K562 (cell line): ENCODE data around the gene NR2F2. TPM values are rescaled to one million over a fixed set of nuclear protein-coding genes. Genes with fewer than 3 reads are reported as not detected.

Experiments
- ARHGAP35 ChIP-seq: fragments of 450-650 bp; IDR thresholded peaks from 2 replicates; pipeline ENCODE4 v1.6.1; 2018; ENCODE audit not compliant: partially characterized antibody
- ATF1 ChIP-seq, 2 experiments: fragments of 450-650 bp in 1 of 2; IDR thresholded peaks; 2 replicates each; pipeline ENCODE4 v1.6.1; 2016; ENCODE audit warnings: missing compliant biosample characterization in 1 of 2, missing genetic modification characterization in 1 of 2
- BCOR ChIP-seq: fragments of 450-650 bp; IDR thresholded peaks from 2 replicates; pipeline ENCODE4 v1.6.1; 2016
- DNMT1 ChIP-seq: fragments of 450-650 bp; IDR thresholded peaks from 2 replicates; pipeline ENCODE4 v1.6.1; 2016; ENCODE audit warnings: antibody characterized with exemption, mild to moderate bottlenecking
- FOXK1 ChIP-seq: sonication (generic); formaldehyde crosslinking; IDR thresholded peaks from 2 replicates; pipeline ENCODE4 v1.8.0; 2022; ENCODE audit warnings: missing genetic modification reagents, mild to moderate bottlenecking, borderline replicate concordance
- HDAC8 ChIP-seq: fragments of 450-650 bp; IDR thresholded peaks from 2 replicates; pipeline ENCODE4 v1.6.1; 2016; ENCODE audit warnings: mild to moderate bottlenecking, missing genetic modification characterization, moderate library complexity, missing compliant biosample characterization
- MCM5 ChIP-seq: fragments of 450-650 bp; IDR thresholded peaks from 2 replicates; pipeline ENCODE4 v1.6.1; 2016; ENCODE audit warnings: low read depth
- MTA3 ChIP-seq: fragments of 450-650 bp; formaldehyde crosslinking; IDR thresholded peaks from 2 replicates; pipeline ENCODE4 v1.6.1; 2017; ENCODE audit warnings: mild to moderate bottlenecking, borderline replicate concordance
- NFYB ChIP-seq: IDR thresholded peaks from 2 replicates; pipeline ENCODE4 v1.6.1; 2011; ENCODE audit warnings: mild to moderate bottlenecking, moderate library complexity; ENCODE audit not compliant: insufficient read length; ENCODE audit errors: extremely low read depth
- POLR2AphosphoS2 ChIP-seq: IDR thresholded peaks from 2 replicates; pipeline ENCODE4 v1.6.1; 2012; ENCODE audit warnings: low read length, improper control_type of control experiment
- RBM22 ChIP-seq: fragments of 200-400 bp; formaldehyde crosslinking; IDR thresholded peaks from 2 replicates; pipeline ENCODE4 v1.6.1; 2018; ENCODE audit warnings: low read length, low read depth; ENCODE audit not compliant: poor library complexity, severe bottlenecking
- REST ChIP-seq, 2 experiments: fragments of 450-650 bp; formaldehyde crosslinking in 1 of 2; IDR thresholded peaks; 2 replicates each; pipeline versions ENCODE4 v1.4.0 to v1.6.1; 2014 to 2020; ENCODE audit warnings: mild to moderate bottlenecking in 2 of 2, borderline replicate concordance in 1 of 2, low read depth in 1 of 2
- SP2 ChIP-seq: IDR thresholded peaks from 2 replicates; pipeline ENCODE4 v1.6.1; 2011; ENCODE audit warnings: mild to moderate bottlenecking, low read depth, low read length, moderate library complexity; ENCODE audit not compliant: poor library complexity, severe bottlenecking; ENCODE audit errors: extremely low read depth
- SPI1 ChIP-seq: IDR thresholded peaks from 2 replicates; pipeline ENCODE4 v1.6.1; 2011; ENCODE audit warnings: low read depth, low read length, control low read depth, borderline replicate concordance
- ZBTB8A ChIP-seq: fragments of 450-650 bp; IDR thresholded peaks from 2 replicates; pipeline ENCODE4 v1.6.1; 2018; ENCODE audit warnings: mild to moderate bottlenecking, moderate library complexity; ENCODE audit not compliant: partially characterized antibody
- ZFP30 ChIP-seq: fragments of 250-450 bp; sonication (Bioruptor Pico); IDR thresholded peaks from 2 replicates; pipeline ENCODE4 v1.8.0; 2022; ENCODE audit warnings: moderate library complexity, mild to moderate bottlenecking, inconsistent platforms, borderline replicate concordance
- ZKSCAN8 ChIP-seq: fragments of 200-800 bp; sonication (Bioruptor generic); IDR thresholded peaks from 2 replicates; pipeline ENCODE4 v1.6.1; 2016; ENCODE audit warnings: missing genetic modification characterization, missing compliant biosample characterization
- ZNF146 ChIP-seq: IDR thresholded peaks from one replicate; pipeline ENCODE4 v1.6.1; 2018; ENCODE audit warnings: missing compliant biosample characterization; ENCODE audit not compliant: unreplicated experiment
- ZNF511 ChIP-seq: sonication (generic); formaldehyde crosslinking; IDR thresholded peaks from 2 replicates; pipeline ENCODE4 v1.8.0; 2022; ENCODE audit warnings: mild to moderate bottlenecking, missing genetic modification reagents
- ZNF76 ChIP-seq: fragments of 250-450 bp; sonication (Bioruptor Pico); IDR thresholded peaks from 2 replicates; pipeline ENCODE4 v1.4.0; 2020; ENCODE audit warnings: mild to moderate bottlenecking, moderate library complexity, borderline replicate concordance
- polyA plus RNA-seq, 8 experiments: library from polyadenylated mRNA; depleted of rRNA in 4 of 8; stranded (reverse) in 5 of 8; unstranded in 3 of 8; fragments of >200 nt; fragmentation: Nextera tagmentation in 2 of 8; fragmentation: Illumina TruSeq in 1 of 8; extraction: Ambion mirVana in 2 of 8; extraction: Trizol in 1 of 8; gene quantifications; 2 replicates each; pipeline versions ENCODE4 v1.2.1 to v1.2.3, GENCODE V29; 2011 to 2014; ENCODE audit warnings: inconsistent platforms in 1 of 8, missing spikeins in 1 of 8
- total RNA-seq, 7 experiments: library from RNA; depleted of rRNA in 6 of 7; stranded (reverse); fragments of >200 nt in 6 of 7; fragmentation: Illumina TruSeq in 2 of 7; extraction: Trizol in 2 of 7; gene quantifications; 2 replicates each; pipeline versions ENCODE4 v1.2.1 to v1.2.3, GENCODE V29; 2011 to 2021; ENCODE audit warnings: low replicate concordance in 1 of 7

NR2F2 gene
- total and polyA plus RNA-seq, 9 of the 15 experiments (the other 6 are each of a cell fraction or from before 2014, with no cell fraction given), result 6.0 to 51.8 (median 11.1) TPM

- TF ChIP-seq REST (IDR thresholded peaks at IDR 0.05; ENCODE audit: borderline replicate concordance), result no peak
- TF ChIP-seq REST (CRISPR knock-in tag; IDR thresholded peaks at IDR 0.05; ENCODE audit: low read depth), result 0 out of 2 replicates have a peak, but pooled peaks have one; percentile 17
- TF ChIP-seq NFYB, result peak; percentile 63
- TF ChIP-seq SPI1, result no peak
- no peak for TF ChIP-seq MCM5
- TF ChIP-seq ZKSCAN8, result no peak
- TF ChIP-seq MTA3, result peak; percentile 67; the same call in 1 of the 2 replicates
- TF ChIP-seq ZNF511 (CRISPR knock-in tag), result no peak
- TF ChIP-seq ZNF146 (CRISPR knock-in tag), result no peak
- TF ChIP-seq FOXK1 (CRISPR knock-in tag), result no peak
- TF ChIP-seq ZNF76 (CRISPR knock-in tag), result no peak
- peak; percentile 72 for TF ChIP-seq ARHGAP35
- TF ChIP-seq DNMT1, result no peak
- no peak for TF ChIP-seq ZFP30 (CRISPR knock-in tag)
- no peak for TF ChIP-seq HDAC8 (tag)
- no peak for TF ChIP-seq ZBTB8A
- TF ChIP-seq SP2, result no peak
- no peak for TF ChIP-seq ATF1 (CRISPR knock-in tag; IDR thresholded peaks at IDR 0.05)
- peak; percentile 24; the same call in 1 of the 2 replicates for TF ChIP-seq ATF1 (tag; IDR thresholded peaks at IDR 0.05)
- TF ChIP-seq BCOR, result peak; percentile 92
- TF ChIP-seq RBM22, result peak; percentile 29
- TF ChIP-seq POLR2AphosphoS2, result no peak
Observed at GRCh38 chr15:96330450-96331143, at the start of gene NR2F2 (continued).
